Measurements from ENCODE around the gene ANKS4B. TPM values are rescaled to one million over a fixed set of nuclear protein-coding genes. Genes with fewer than 3 reads are reported as not detected.

Gene ANKS4B
- total and polyA plus RNA-seq, 2 experiments from 2014 or later = 0.07 TPM; not detected in 1

GRCh38 chr16:21284414-21284813 is 50.9 kb downstream of the ANKS4B start:
- no peak for ATAC-seq
- Histone ChIP-seq H2AFZ (no peak overlapping the region), H3K27me3 (ENCODE audit: insufficient read depth) (peaks cover 8% of the 10 kb centered on the region; the same call in 1 of the 2 replicates), H3F3A (replicated peaks; ENCODE audit: low read depth) (no peaks in the 10 kb centered on the region), H3K4me3 (peak overlapping the region; percentile 79), H3K9me2 (ENCODE audit: insufficient read depth) (no peaks in the 10 kb centered on the region), H3K4me1 (ENCODE audit: insufficient read depth) (peaks cover 5% of the 10 kb centered on the region; the same call in 1 of the 2 replicates), H3K36me3 (ENCODE audit: insufficient read depth) (no peaks in the 10 kb centered on the region), H3K4me2 (peak overlapping the region; percentile 70), H3K79me2 (replicated peaks; ENCODE audit: insufficient read depth) (no peaks in the 10 kb centered on the region), H4K20me1 (replicated peaks; ENCODE audit: insufficient read depth) (no peaks in the 10 kb centered on the region), H3K27ac (ENCODE audit: low read depth) (no peak overlapping the region)
- TF ChIP-seq POLR2AphosphoS5 (IDR thresholded peaks at IDR 0.05; ENCODE audit: low read depth) (no peak), CREB1 (CRISPR knock-in tag; IDR thresholded peaks at IDR 0.05; ENCODE audit: low read depth) (no peak), STAT1 (IDR thresholded peaks at IDR 0.05; ENCODE audit: unreplicated experiment) (no peak), REST (IDR thresholded peaks at IDR 0.05; ENCODE audit: unreplicated experiment) (no peak), ETS1 (IDR thresholded peaks at IDR 0.05) (no peak), EZH2 (IDR thresholded peaks at IDR 0.05; ENCODE audit: low read depth, unreplicated experiment) (no peak), ZNF462 (CRISPR knock-in tag; IDR thresholded peaks at IDR 0.05) (no peak), ZNF331 (CRISPR knock-in tag; IDR thresholded peaks at IDR 0.05; ENCODE audit: low read depth) (no peak), NANOG (IDR thresholded peaks at IDR 0.05; ENCODE audit: borderline replicate concordance) (no peak), ZNF114 (CRISPR knock-in tag; IDR thresholded peaks at IDR 0.05) (no peak), JUNB (IDR thresholded peaks at IDR 0.05; ENCODE audit: unreplicated experiment) (no peak), EZH2phosphoT487 (IDR thresholded peaks at IDR 0.05; ENCODE audit: unreplicated experiment) (no peak), CTCF (conservative IDR thresholded peaks at IDR 0.05; ENCODE audit: low read depth in 2 of 2) (no peak)
- Mint-ChIP-seq H3K4me3 (peak overlapping the region; percentile 88), H3K36me3 (ENCODE audit: low read depth) (no peaks in the 10 kb centered on the region), H3K4me1 (peaks cover 10% of the 10 kb centered on the region), H3K27me3 (ENCODE audit: insufficient read depth, low read depth, poor library complexity) (peaks cover 6% of the 10 kb centered on the region), H3K27ac (no peak overlapping the region), H3K9me3 (peaks cover 6% of the 10 kb centered on the region; the same call in 2 of the 3 replicates)
- DNase-seq (ENCODE audit: low spot score) = no peak

Measured in GM23338 (cell line).